GM21786 (cell line): Measurements from ENCODE around the gene LSM2.
A peak's percentile ranks its signal among the peaks of the same experiment; 100 is the strongest.
"Not testable (repeated sequence)": the region's sequence is repeated elsewhere in the genome, so short reads cannot be mapped to it uniquely, and the experiment has no call there.

Experiments used
- ATAC-seq: cut with Tn5 transposase; IDR thresholded peaks from one replicate; pipeline ENCODE4 v1.9.1; 2021; ENCODE audit not compliant: unreplicated experiment

The LSM2 gene

DNA sequence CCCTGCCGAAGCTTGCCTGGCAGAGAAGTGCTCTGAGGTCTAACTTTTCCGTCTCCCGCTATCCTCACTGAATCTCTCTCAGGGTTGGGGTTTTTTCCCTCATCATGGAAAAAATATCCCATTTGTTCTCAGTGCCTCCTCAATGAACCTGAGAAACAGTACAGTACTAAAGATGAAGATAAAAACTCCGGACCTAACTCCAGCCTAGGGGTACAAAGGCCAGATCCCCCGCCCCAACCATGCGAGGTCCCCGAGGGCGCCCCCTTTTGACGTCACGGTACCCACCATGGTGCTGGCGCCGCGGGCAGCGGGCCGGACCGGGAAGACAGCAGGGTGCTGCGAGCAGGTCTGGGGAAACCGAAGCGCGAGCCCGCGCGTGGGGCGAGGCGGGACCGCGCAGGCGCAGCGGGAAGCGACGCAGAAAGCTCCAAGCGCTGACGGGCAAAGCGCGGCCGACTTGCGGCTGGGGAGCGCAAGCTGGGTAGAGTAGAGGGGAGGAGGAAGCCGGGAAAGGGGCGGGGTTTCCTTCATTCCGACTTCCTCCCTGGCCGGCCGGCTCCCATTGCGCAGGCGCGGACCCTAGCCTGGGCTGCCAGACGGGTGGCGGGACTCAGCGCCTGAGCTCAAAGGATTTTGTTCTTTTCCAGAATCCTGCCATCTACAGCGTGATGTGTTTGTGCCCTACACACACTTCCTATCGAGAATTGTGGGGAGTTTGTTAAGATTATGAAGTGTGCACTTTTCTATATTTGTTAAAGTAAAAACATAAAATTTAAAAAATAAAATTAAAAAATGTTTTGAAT is at the start of gene LSM2:
Gene LSM2 (minus strand): TSS at position 497 of the 803 bp plus-strand sequence. CDS start 209 bp downstream, at position 288.
- peak; percentile 79 for ATAC-seq

DNA sequence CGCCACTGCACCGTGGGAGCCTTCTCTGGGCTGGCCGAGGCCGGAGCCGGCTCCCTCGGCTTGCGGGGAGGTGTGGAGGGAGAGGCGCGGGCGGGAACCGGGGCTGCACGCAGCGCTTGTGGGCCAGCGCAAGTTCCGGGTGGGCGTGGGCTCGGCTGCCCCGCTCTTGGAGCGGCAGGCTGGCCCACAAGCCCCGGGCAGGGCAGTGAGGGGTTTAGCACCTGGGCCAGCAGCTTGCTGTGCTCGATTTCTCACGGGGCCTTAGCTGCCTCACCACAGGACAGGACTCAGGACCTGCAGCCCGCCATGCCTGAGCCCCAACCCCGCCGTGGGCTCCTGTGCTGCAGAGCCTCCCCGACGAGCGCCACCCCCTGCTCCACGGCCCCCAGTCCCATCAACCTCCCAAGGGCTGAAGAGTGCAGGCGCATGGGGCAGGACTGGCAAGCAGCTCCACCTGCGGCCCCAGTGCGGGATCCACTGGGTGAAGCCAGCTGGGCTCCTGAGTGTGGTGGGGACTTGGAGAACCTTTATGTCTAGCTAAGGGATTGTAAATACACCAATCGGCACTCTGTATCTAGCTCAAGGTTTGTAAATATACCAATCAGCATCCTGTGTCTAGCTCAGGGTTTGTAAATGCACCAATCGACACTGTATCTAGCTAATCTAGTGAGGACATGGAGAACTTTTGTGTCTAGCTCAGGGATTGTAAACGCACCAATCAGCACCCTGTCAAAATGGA is 45.4 kb upstream of the LSM2 start:
- ATAC-seq: not testable (repeated sequence)

DNA sequence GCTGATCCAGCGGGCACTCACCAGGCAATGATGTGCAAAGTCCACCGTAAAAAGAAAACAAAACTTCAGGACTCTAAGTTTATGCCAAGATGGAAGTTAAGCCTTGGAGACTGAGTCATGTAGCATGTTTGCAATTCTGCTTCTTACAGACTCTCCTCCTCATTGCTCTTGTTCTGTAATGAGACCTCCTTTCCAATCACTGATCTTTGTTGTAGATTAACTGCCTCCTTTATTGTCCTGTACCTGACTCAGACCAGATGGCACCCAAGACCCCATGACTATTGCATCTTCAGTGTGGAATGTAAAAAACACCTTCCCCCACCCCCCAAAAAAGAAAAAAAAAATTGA is 44.7 kb upstream of the LSM2 start:
- ATAC-seq: no peak

DNA sequence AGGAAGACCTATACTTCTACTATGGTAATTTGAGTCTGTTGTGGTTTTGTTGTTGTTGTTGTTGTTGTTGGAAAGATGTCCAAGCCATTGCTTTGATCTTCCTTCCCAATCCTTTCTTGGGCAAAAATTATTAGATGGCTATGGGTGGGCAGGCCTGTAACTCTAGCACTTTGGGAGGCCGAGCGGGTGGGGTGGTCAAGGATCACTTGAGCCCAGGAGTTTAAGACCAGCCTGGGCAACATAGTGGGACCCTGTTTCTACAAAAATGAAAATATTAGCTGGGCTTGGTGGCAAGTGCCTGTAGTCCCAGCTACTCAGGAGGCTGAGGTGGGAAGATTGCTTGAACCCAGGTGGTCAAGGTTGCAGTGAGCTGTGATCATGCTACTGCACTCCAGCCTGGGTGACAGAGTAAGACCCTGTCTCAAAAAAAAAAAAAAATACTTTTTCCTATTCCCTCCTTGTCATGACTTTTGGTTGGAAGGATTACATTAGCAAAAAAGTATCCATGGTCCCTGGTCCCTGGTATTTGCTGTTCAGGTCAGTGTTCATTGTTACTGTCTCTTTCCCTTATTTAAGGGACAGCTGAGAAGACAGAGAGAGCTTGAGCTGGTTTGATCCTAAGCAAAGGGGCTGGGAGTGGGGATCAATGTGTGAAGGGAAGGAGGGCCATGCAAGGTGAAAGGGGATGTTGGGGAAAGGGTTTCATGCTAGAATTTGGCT is 44.2 kb upstream of the LSM2 start:
- ATAC-seq: no peak

DNA sequence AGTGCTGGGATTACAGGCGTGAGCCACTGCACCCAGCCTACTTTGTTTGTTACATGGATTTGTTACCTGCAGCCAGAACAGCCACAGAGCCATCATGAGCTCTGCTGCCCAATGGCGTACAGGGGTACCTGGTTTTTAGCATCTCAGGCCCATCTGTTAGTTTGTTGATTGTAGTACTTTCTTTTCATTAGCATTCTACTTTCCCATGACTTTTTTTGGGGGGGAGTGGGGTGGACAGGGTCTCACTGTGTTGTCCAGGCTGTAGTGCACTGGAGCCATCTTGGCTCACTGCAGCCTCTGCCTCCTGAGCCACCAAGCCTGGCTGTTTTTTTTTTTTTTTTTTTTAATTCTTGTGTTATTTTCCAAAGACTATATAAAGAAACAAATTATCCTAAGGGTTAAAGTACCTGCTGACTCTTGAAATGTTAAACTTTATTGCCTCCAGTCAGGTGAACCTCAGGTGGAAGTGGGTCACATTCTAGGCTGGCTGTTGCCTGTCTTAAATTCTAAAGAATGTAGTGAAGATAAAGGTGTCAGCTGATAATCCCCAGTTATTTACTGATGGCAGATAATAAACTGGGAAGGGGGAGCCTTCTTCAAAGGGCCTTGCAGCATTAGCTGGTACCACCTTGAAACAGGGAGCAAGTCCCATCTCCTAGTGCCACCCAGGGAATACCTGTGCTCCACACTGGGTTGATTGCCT is 40.7 kb upstream of the LSM2 start:
- ATAC-seq: no peak

DNA sequence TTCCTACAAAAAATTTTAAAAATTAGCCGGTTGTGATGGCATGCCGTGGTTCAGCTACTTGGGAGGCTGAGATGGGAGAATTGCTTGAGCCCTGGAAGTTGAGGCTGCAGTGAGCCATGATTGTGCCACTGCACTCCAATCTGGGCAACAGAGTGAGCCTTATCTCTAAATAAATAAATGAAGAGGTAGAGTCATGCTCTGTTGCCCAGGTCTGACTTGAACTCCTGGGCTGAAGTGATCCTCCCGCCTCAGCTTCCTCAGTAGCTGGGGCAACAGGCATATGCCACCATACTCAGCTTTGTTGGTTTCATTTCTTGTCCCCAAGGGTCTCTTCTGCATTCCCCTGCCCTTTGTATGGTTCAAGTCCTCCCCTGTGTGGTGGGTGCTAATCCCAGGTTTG is 37.7 kb upstream of the LSM2 start:
- ATAC-seq: no peak

DNA sequence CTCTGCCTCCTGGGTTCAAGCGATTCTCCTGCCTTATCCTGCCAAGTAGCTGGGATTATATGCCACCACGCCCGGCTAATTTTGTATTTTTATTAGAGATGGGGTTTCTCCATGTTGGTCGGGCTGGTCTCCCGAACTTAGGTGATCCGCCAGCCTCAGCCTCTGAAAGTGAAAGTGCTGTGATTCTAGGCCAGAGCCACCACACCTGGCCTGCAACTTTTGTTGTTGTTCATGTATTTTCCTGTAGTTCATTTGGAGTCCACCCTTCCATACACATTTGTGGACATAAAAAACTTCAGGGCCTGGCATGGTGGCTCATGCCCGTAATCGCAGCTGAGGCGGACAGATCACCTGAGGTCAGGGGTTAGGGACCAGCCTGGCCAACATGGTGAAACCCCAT is 35.3 kb upstream of the LSM2 start:
- no peak for ATAC-seq

DNA sequence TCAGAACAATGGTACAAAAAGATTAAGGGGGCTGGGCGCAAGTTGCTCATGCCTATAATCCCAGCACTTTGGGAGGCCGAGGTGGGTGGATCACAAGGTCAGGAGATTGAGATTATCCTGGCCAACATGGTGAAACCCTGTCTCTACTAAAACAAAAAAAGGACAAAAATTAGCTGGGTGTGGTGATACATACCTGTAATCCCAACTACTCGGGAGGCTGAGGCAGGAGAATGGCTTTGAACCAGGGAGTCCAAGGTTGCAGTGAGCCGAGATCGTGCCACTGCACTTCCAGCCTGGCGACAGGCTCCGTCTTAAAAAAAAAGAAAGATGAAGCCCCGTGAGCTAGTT is 33.0 kb upstream of the LSM2 start:
- not testable (repeated sequence) for ATAC-seq

DNA sequence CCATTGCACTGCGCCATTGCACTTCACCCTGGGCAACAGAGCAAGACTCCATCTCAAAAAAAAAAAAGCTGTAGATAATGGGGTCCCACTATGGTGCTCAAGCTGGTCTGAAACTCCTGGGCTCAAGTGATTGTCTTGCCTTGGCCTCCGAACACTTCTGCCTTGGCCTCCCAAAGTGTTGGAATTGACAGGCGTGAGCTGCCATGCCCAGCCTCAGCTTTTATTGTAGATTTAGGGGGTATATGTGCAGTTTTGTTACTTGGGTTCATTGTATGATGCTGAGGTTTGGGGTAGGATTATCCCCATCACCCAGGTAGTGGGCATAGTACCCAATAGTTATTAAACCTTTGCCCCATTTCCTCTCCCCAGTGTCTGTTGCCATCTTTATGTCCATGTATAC is 32.2 kb upstream of the LSM2 start:
- ATAC-seq: no peak

DNA sequence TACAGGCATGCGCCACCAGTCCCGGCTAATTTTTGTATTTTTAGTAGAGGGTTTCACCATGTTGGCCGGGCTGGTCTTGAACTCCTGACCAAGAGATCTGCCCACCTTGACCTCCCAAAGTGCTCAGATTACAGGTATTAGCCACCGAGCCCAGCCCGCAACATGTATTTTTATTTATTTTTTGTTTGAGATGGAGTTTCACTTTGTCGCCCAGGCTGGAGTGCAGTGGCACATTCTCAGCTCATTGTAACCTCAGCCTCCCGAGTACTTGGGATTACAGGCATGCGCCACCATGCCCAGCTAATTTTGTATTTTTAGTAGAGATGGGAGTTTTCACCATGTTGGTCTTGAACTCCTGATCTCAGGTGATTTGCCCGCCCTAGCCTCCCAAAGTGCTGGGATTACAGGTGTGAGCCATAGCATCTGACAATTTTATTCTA is 31.4 kb upstream of the LSM2 start:
- ATAC-seq: not testable (repeated sequence)

DNA sequence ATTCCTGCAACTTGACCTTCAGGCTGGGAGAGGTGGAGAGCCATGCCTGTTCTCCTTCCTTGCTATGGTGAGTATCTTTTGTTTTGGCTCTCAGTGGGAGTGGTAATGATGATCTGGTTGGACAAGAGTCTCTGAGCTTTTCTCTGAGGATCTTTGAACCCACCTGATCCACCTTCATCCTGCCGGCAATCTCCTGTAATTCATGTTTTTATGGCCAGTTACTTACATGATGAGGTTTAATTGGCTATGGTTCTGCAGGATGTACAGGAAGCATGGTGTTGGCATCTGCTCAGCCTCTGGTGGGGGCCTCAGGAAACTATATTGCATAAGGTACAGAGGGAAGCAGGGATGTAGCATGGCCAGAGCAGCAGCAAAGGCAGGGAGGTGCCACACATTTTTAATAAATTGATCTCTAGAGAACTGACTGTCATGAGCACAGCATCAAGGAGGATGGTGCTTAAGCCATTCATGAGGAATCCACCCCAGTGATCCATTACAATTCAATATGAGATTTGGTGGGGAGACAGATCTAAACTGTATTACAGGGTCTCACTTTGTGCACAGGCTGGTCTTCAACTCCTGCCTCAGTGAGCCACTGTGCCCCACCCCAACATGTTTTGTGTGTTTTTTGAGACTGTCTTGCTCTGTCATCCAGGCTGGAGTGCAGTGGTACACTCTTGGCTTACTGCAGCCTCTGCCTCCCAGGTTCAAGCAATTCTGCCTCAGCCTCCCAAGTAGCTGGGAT is 30.8 kb upstream of the LSM2 start:
- ATAC-seq: no peak

DNA sequence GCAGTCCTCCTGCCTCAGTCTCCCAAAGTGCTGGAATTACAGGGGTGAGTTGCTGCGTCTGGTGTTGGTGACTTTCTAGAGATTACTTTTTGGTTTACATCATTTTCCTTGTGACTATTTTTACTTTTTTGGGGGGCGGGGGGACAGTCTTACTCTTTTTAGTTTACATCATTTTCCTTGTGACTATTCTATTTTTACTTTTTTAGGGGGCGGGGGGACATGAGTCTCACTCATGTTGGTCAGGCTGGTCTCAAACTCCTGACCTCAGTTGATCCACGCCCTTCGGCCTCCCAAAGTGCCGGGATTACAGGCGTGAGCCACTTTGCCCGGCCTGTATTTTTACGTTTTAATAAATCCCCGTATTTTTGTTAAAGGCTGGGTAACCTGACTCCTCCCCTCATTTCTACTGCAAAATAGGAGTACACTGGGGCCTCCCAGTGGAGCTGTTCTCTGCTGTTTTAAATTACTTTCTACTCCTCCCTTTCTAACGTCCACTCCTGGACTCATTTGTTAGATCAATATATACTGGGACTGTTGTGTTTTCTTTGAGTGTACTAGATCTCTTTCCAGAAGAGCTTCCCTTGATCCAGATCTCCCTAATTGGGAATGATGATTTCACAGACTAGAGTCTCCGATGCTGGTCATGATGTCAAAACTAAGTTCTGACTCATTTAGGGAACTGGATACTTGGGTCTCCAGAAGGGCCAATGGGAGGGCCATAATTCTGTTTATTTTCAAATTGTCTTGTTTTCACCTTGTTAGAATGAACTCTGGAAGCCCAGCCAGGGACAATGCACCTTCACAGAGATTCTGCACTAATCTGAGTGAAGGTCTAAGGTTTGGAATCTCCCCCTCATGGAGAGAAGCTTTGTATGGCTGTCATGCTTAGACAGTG is 30.0 kb upstream of the LSM2 start:
- no peak for ATAC-seq

DNA sequence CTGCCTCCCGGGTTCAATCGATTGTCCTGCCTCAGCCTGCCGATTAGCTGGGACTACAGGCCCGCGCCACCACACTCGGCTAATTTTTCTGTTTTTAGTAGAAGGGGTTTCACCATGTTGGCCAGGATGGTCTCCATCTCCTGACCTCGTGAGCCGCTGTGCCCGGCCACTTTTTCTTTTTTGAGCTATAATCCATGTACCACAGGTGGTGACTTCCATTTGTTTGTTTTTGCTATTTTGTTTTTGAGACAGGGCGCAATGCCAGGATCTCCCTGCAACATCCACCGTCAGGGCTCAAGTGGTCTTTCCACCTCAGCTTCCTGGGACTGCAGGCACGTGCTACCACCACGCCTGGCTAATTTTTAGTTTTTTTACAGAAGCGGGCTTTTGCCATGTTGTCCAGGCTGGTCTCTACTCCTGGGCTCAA is 29.3 kb upstream of the LSM2 start:
- no peak for ATAC-seq

DNA sequence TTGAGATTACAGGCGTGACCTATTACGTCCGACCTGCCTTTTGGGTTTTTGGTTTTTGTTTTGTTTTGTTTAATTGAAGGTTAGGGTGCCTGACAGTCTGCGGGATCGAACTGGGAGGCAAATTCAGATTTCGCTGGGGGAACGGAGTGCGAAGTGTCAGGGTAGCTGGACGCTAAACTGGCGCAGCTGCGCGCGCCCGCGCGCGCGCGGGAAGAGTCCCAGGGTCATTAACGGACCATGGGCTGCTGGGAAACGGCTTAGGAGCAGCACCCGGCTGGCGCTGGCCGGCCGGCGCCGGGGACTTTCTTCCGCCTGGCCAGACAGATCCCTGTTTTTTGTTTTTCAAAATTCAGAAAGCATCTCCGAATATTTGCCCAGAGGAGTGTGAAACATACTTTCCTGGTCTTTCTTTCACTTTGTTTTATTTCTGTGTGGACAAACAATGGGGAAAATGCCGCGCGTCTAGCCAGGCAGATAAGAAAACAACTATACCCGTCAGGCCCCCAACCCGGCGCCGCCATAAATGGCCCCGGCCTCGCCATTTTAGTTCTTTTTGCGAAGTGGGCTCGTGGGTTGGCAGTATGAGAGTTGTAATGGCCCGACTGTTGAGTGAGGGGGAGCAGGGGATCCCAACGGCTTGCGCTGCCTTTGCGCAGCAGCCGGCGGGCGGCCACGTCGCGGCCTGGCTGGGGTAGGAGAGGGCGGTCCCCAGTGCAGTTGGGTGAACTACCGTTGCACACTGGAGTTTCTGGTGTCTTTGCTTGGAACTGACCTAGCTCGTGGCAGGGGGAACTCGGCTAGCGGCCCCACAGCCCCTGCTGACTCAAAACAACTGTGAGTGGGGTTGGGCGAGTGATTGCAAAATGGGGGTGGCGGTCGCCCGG is 27.8 kb upstream of the LSM2 start:
- no peak for ATAC-seq

DNA sequence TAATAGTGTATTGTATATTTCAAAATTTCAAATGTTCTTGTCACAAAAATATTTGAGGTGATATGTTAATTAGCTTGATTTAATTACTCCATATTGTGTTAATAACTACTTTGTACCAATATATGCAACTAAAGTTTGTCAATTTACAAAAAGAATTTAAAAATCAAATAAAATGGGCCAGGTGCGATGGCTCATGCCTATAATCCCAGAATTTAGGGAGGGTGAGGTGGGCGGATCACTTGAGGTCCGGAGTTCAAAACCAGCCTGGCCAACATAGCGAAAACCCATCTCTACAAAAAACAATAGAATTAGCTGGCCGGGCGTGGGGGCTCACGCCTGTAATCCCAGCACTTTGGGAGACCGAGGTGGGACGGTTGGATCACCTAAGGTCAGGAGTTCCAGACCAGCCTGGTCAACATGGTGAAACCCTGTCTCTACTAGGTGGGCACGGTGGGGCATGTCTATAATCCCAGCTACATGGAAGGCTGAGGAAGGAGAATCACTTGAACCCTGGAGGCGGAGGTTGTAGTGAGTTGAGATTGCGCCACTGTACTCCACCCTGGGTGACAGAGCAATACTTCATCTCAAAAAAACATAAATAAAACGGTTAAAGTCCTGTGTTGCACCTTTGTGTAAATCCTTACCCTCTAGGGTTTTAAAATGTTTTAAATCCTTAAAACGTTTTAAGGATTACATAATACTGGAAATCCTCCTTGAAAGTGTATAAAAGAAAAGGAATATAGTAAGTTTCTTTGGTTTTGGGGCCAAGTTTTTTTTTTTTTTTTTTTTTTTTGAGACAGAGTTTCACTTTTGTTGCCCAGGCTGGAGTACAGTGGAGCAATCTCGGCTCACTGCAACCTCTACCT is 24.8 kb upstream of the LSM2 start:
- no peak for ATAC-seq

DNA sequence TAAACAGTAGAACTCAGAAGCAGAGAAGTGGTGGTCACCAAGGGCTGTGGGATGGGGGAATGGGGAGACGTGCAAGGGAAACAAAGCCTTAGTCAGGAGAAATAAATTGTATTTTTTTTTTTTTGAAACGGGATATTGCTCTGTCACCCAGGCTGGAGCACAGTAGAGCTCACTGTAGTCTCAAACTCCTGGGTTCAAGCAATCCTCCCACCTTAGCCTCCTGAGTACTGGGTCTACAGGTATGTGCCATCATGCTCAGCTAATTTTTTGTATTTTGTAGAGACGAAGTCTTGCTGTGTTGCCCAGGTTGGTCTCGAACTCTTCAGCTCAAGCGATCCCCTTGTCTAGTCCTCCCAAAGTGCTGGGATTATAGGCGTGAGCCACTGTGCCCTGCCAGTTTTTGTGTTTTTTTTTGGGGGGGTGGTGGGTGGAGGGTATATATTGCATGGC is 24.1 kb upstream of the LSM2 start:
- no peak for ATAC-seq

DNA sequence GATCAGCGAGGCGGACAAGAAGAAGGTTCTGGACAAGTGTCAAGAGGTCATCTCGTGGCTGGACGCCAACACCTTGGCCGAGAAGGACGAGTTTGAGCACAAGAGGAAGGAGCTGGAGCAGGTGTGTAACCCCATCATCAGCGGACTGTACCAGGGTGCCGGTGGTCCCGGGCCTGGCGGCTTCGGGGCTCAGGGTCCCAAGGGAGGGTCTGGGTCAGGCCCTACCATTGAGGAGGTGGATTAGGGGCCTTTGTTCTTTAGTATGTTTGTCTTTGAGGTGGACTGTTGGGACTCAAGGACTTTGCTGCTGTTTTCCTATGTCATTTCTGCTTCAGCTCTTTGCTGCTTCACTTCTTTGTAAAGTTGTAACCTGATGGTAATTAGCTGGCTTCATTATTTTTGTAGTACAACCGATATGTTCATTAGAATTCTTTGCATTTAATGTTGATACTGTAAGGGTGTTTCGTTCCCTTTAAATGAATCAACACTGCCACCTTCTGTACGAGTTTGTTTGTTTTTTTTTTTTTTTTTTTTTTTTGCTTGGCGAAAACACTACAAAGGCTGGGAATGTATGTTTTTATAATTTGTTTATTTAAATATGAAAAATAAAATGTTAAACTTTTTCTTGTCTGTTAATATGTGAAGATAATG is 23.0 kb upstream of the LSM2 start:
- no peak for ATAC-seq
